GM23248 (cell line): ENCODE results near the gene RMI2. TPM values are rescaled to one million over a fixed set of nuclear protein-coding genes. Genes with fewer than 3 reads are reported as not detected.

Experiments
- DNase-seq: peaks from one replicate; pipeline ENCODE4 v3.0.0-alpha.2; 2015
- H2AFZ ChIP-seq: fragments of 200-600 bp; sonication (generic); 2 replicates; pipeline ENCODE4 v1.6.1; 2016; ENCODE audit warnings: antibody characterized with exemption
- H3F3A ChIP-seq: fragments of 200-600 bp; sonication (generic); 2 replicates; pipeline ENCODE4 v1.6.1; 2016; ENCODE audit warnings: mild to moderate bottlenecking, antibody characterized with exemption, mixed run types; ENCODE audit not compliant: insufficient read depth
- H3K27ac ChIP-seq: fragments of 200-600 bp; sonication (generic); 2 replicates; pipeline ENCODE4 v1.5.1; 2016; ENCODE audit warnings: mild to moderate bottlenecking
- H3K27me3 ChIP-seq: fragments of 200-600 bp; sonication (generic); replicated peaks from 2 replicates; pipeline ENCODE4 v1.6.1; 2016; ENCODE audit warnings: mild to moderate bottlenecking; ENCODE audit not compliant: insufficient read depth
- H3K36me3 ChIP-seq: fragments of 200-600 bp; sonication (generic); 2 replicates; pipeline ENCODE4 v1.6.1; 2016; ENCODE audit warnings: low read depth, mild to moderate bottlenecking
- H3K4me1 ChIP-seq: fragments of 200-600 bp; sonication (generic); 2 replicates; pipeline ENCODE4 v1.6.1; 2016; ENCODE audit warnings: mild to moderate bottlenecking; ENCODE audit not compliant: insufficient read depth
- H3K4me2 ChIP-seq: fragments of 200-600 bp; sonication (generic); one replicate; pipeline ENCODE4 v1.6.1; 2016; ENCODE audit warnings: mild to moderate bottlenecking; ENCODE audit not compliant: unreplicated experiment
- H3K4me3 ChIP-seq: fragments of 200-600 bp; sonication (generic); 2 replicates; pipeline ENCODE4 v1.5.1; 2016; ENCODE audit warnings: mild to moderate bottlenecking
- H3K79me2 ChIP-seq: fragments of 200-600 bp; sonication (generic); 2 replicates; pipeline ENCODE4 v1.6.1; 2016; ENCODE audit warnings: mild to moderate bottlenecking; ENCODE audit not compliant: insufficient read depth
- H3K9ac ChIP-seq: fragments of 200-600 bp; sonication (generic); 2 replicates; pipeline ENCODE4 v1.6.1; 2016; ENCODE audit warnings: mild to moderate bottlenecking
- H3K9me2 ChIP-seq: fragments of 200-600 bp; sonication (generic); 2 replicates; pipeline ENCODE4 v1.6.1; 2016; ENCODE audit warnings: mixed run types, mild to moderate bottlenecking, moderate library complexity; ENCODE audit not compliant: insufficient read depth
- H3K9me3 ChIP-seq: fragments of 200-600 bp; sonication (generic); one replicate; pipeline ENCODE4 v1.6.1; 2017; ENCODE audit warnings: low read depth
- H4K20me1 ChIP-seq: fragments of 200-600 bp; sonication (generic); 2 replicates; pipeline ENCODE4 v1.6.0; 2016; ENCODE audit not compliant: insufficient read depth
- EZH2 ChIP-seq: fragments of 200-600 bp; sonication (generic); IDR thresholded peaks from 2 replicates; pipeline ENCODE4 v1.6.1; 2018; ENCODE audit warnings: antibody characterized with exemption, mild to moderate bottlenecking; ENCODE audit not compliant: insufficient read depth, poor library complexity, severe bottlenecking
- EZH2phosphoT487 ChIP-seq: fragments of 200-600 bp; sonication (generic); IDR thresholded peaks from 2 replicates; pipeline ENCODE4 v1.6.1; 2018; ENCODE audit warnings: antibody characterized with exemption, moderate library complexity, mild to moderate bottlenecking, low read depth; ENCODE audit not compliant: insufficient read depth
- WGBS, 2 experiments: methylation state at CpG; one replicate each; pipeline ENCODE4 v1.1.6; 2015 to 2017; ENCODE audit warnings: low lambda C conversion rate in 2 of 2, low coverage in 1 of 2; ENCODE audit errors: missing lambda C conversion rate in 2 of 2; 5-methylcytosine and 5-hydroxymethylcytosine counted together
- in situ Hi-C: fragments of 300-500 bp; cut with MboI; formaldehyde crosslinking; loops from 2 replicates; pipeline ENCODE4 v1.15.0; 2020
- polyA plus RNA-seq: library from polyadenylated mRNA; unstranded; fragments of >200 nt; fragmentation: Nextera tagmentation; extraction: Ambion mirVana; gene quantifications from 2 replicates; pipeline ENCODE4 v1.2.1, GENCODE V29; 2016
- total RNA-seq: library from RNA; depleted of rRNA; stranded (reverse); fragments of >200 nt; shearing (Covaris generic); gene quantifications from 2 replicates; pipeline ENCODE4 v1.2.3, GENCODE V29; 2014

Gene RMI2
- total and polyA plus RNA-seq, 2 experiments from 2014 or later: 8.5 to 11.9 TPM

- peaks cover 9% of the 10 kb centered on the region; the same call in 1 of the 2 replicates for H3F3A ChIP-seq
- H3K36me3 ChIP-seq: no peaks in the 10 kb centered on the region
- no peak for DNase-seq
- H3K4me3 ChIP-seq: no peak overlapping the region
- H3K4me2 ChIP-seq: no peak overlapping the region
- H3K79me2 ChIP-seq: no peaks in the 10 kb centered on the region
- H3K4me1 ChIP-seq: peaks cover 17% of the 10 kb centered on the region
- 70 to 78% methylated on average over 5 of the region's 5 CpGs for WGBS, 2 experiments
- no peaks in the 10 kb centered on the region for H4K20me1 ChIP-seq
- H3K27ac ChIP-seq: no peak overlapping the region
- H3K9me2 ChIP-seq: no peaks in the 10 kb centered on the region
- in situ Hi-C loops: no loop called here
- H2AFZ ChIP-seq: no peak overlapping the region
- H3K9ac ChIP-seq: no peak overlapping the region
- H3K9me3 ChIP-seq: no peaks in the 10 kb centered on the region
- H3K27me3 ChIP-seq: no peaks in the 10 kb centered on the region
- TF ChIP-seq EZH2 (no peak), EZH2phosphoT487 (no peak)
Measured at GRCh38 chr16:11330526-11331237, 14.6 kb upstream of the RMI2 start.

GRCh38 chr16:11331967-11332366, 13.3 kb upstream of the RMI2 start:
- no peaks in the 10 kb centered on the region for H3K9me2 ChIP-seq
- H3F3A ChIP-seq: peaks cover 9% of the 10 kb centered on the region; the same call in 1 of the 2 replicates
- no peak for DNase-seq
- 95 to 96% methylated on average over 2 of the region's 2 CpGs for WGBS, 2 experiments
- peaks cover 17% of the 10 kb centered on the region for H3K4me1 ChIP-seq
- no peaks in the 10 kb centered on the region for H3K9me3 ChIP-seq
- H3K4me2 ChIP-seq: no peak overlapping the region
- H3K36me3 ChIP-seq: no peaks in the 10 kb centered on the region
- H3K27ac ChIP-seq: no peak overlapping the region
- no peaks in the 10 kb centered on the region for H3K27me3 ChIP-seq
- H2AFZ ChIP-seq: no peak overlapping the region
- no peak overlapping the region for H3K9ac ChIP-seq
- no peak for TF ChIP-seq EZH2phosphoT487
- TF ChIP-seq EZH2: no peak
- no peak overlapping the region for H3K4me3 ChIP-seq
- no peaks in the 10 kb centered on the region for H4K20me1 ChIP-seq
- H3K79me2 ChIP-seq: no peaks in the 10 kb centered on the region
- in situ Hi-C loops: no loop called here

GRCh38 chr16:11333010-11333409, 12.2 kb upstream of the RMI2 start:
- no peaks in the 10 kb centered on the region for H3K9me3 ChIP-seq
- H3K27ac ChIP-seq: no peak overlapping the region
- H2AFZ ChIP-seq: no peak overlapping the region
- H3K9me2 ChIP-seq: no peaks in the 10 kb centered on the region
- no peaks in the 10 kb centered on the region for H3K79me2 ChIP-seq
- WGBS, 2 experiments: 57 to 62% methylated on average over 8 to 9 of the region's 9 CpGs
- H3K4me3 ChIP-seq: no peak overlapping the region
- H3K36me3 ChIP-seq: no peaks in the 10 kb centered on the region
- peaks cover 9% of the 10 kb centered on the region; the same call in 1 of the 2 replicates for H3F3A ChIP-seq
- no peak for DNase-seq
- in situ Hi-C loops: no loop called here
- no peak for TF ChIP-seq EZH2phosphoT487
- no peak for TF ChIP-seq EZH2
- no peak overlapping the region for H3K9ac ChIP-seq
- no peaks in the 10 kb centered on the region for H4K20me1 ChIP-seq
- no peak overlapping the region for H3K4me2 ChIP-seq
- H3K27me3 ChIP-seq: no peaks in the 10 kb centered on the region
- peaks cover 15% of the 10 kb centered on the region for H3K4me1 ChIP-seq

GRCh38 chr16:11333702-11334101, 11.6 kb upstream of the RMI2 start:
- H3K27me3 ChIP-seq: no peaks in the 10 kb centered on the region
- in situ Hi-C loops: no loop called here
- H3K4me1 ChIP-seq: peaks cover 9% of the 10 kb centered on the region
- H3K36me3 ChIP-seq: no peaks in the 10 kb centered on the region
- WGBS, 2 experiments: 58 to 64% methylated on average over 8 of the region's 8 CpGs
- H3K9me3 ChIP-seq: no peaks in the 10 kb centered on the region
- DNase-seq: peak; percentile 46
- no peaks in the 10 kb centered on the region for H3K79me2 ChIP-seq
- H3K4me3 ChIP-seq: no peak overlapping the region
- H2AFZ ChIP-seq: no peak overlapping the region
- no peak for TF ChIP-seq EZH2phosphoT487
- no peak overlapping the region for H3K27ac ChIP-seq
- peaks cover 4% of the 10 kb centered on the region; the same call in 1 of the 2 replicates for H3F3A ChIP-seq
- H3K9ac ChIP-seq: no peak overlapping the region
- no peaks in the 10 kb centered on the region for H4K20me1 ChIP-seq
- H3K9me2 ChIP-seq: no peaks in the 10 kb centered on the region
- H3K4me2 ChIP-seq: no peak overlapping the region
